ENCODE measurements around the gene TMEM86B. TPM values are rescaled to one million over a fixed set of nuclear protein-coding genes. Genes with fewer than 3 reads are reported as not detected.

TMEM86B gene
- total RNA-seq, 2 experiments from 2014 or later, result 11.7 to 11.8 TPM

- peaks cover 68% of the 10 kb centered on the region for H3K36me3 ChIP-seq (ENCODE audit: insufficient read depth, low read length)
- no peak for DNase-seq
- H3K4me3 ChIP-seq (ENCODE audit: low read length), result no peak overlapping the region
- H3K4me1 ChIP-seq (ENCODE audit: insufficient read depth, low read length), result no peaks in the 10 kb centered on the region
- no peaks in the 10 kb centered on the region for H3K27me3 ChIP-seq (ENCODE audit: control insufficient read depth in 1 of 2, insufficient read depth in 2 of 2, low read length in 2 of 2)
- Mint-ChIP-seq H3K4me3 (no peak overlapping the region), H3K36me3 (ENCODE audit: low read depth) (peaks cover 85% of the 10 kb centered on the region), H3K27ac (no peak overlapping the region), H3K4me1 (ENCODE audit: low read depth) (peaks cover 6% of the 10 kb centered on the region), H3K27me3 (no peaks in the 10 kb centered on the region), H3K9me3 (no peaks in the 10 kb centered on the region)
- ATAC-seq (ENCODE audit: poor library complexity), result no peak
- no peak overlapping the region for H3K27ac ChIP-seq (ENCODE audit: low read depth in 1 of 2, low read length in 2 of 2)
- TF ChIP-seq CTCF (IDR thresholded peaks at IDR 0.05), result no peak
- intact Hi-C loops (cut with DNase I, micrococcal nuclease), result no loop called here
- H3K9me3 ChIP-seq (ENCODE audit: control insufficient read depth in 1 of 2, insufficient read depth in 1 of 2, low read length in 2 of 2), result no peaks in the 10 kb centered on the region
- CTCF ChIA-PET, result no interaction called here
- POLR2A ChIA-PET, result no interaction called here
These were observed 704 bp upstream of the TMEM86B start for GRCh38 chr19:55229145-55229788.

- Mint-ChIP-seq H3K4me3 (no peak overlapping the region), H3K9me3 (no peaks in the 10 kb centered on the region), H3K27ac (no peak overlapping the region), H3K4me1 (ENCODE audit: low read depth) (peaks cover 6% of the 10 kb centered on the region), H3K36me3 (ENCODE audit: low read depth) (peaks cover 72% of the 10 kb centered on the region), H3K27me3 (no peaks in the 10 kb centered on the region)
- H3K27me3 ChIP-seq (ENCODE audit: control insufficient read depth in 1 of 2, insufficient read depth in 2 of 2, low read length in 2 of 2), result no peaks in the 10 kb centered on the region
- peaks cover 58% of the 10 kb centered on the region for H3K36me3 ChIP-seq (ENCODE audit: insufficient read depth, low read length)
- H3K9me3 ChIP-seq (ENCODE audit: control insufficient read depth in 1 of 2, insufficient read depth in 1 of 2, low read length in 2 of 2), result peaks cover 0 to 4% of the 10 kb centered on the region in 2 experiments
- CTCF ChIA-PET, result no interaction called here
- H3K4me3 ChIP-seq (ENCODE audit: low read length), result no peak overlapping the region
- no peaks in the 10 kb centered on the region for H3K4me1 ChIP-seq (ENCODE audit: insufficient read depth, low read length)
- DNase-seq, result no peak
- intact Hi-C loops (cut with DNase I, micrococcal nuclease), result no loop called here
- POLR2A ChIA-PET, result interaction anchor here (1.6 kb wide), 1 partner anchor 26 kb away, joined by 6 read pairs; no protein-coding TSS in a partner anchor
- no peak for ATAC-seq (ENCODE audit: poor library complexity)
- no peak for TF ChIP-seq CTCF (IDR thresholded peaks at IDR 0.05)
- H3K27ac ChIP-seq (ENCODE audit: low read depth in 1 of 2, low read length in 2 of 2), result no peak overlapping the region
These were observed 560 bp downstream of the TMEM86B start for GRCh38 chr19:55228015-55228391.

- Histone ChIP-seq H3K27ac (ENCODE audit: low read depth in 1 of 2, low read length in 2 of 2) (no peak overlapping the region), H3K4me1 (ENCODE audit: insufficient read depth, low read length) (no peaks in the 10 kb centered on the region), H3K36me3 (ENCODE audit: insufficient read depth, low read length) (peaks cover 53% of the 10 kb centered on the region), H3K4me3 (ENCODE audit: low read length) (no peak overlapping the region), H3K27me3 (ENCODE audit: control insufficient read depth in 1 of 2, insufficient read depth in 2 of 2, low read length in 2 of 2) (no peaks in the 10 kb centered on the region), H3K9me3 (ENCODE audit: control insufficient read depth in 1 of 2, insufficient read depth in 1 of 2, low read length in 2 of 2) (peaks cover 0 to 4% of the 10 kb centered on the region in 2 experiments)
- H3K4me1 Mint-ChIP-seq (ENCODE audit: low read depth), result peaks cover 6% of the 10 kb centered on the region
- ATAC-seq (ENCODE audit: poor library complexity) (no peak), DNase-seq (no peak)
- H3K9me3 Mint-ChIP-seq, result no peaks in the 10 kb centered on the region
- H3K36me3 Mint-ChIP-seq (ENCODE audit: low read depth), result peaks cover 67% of the 10 kb centered on the region
- no peak for TF ChIP-seq CTCF (IDR thresholded peaks at IDR 0.05)
- no peaks in the 10 kb centered on the region for H3K27me3 Mint-ChIP-seq
- intact Hi-C loops (cut with DNase I, micrococcal nuclease), result no loop called here
- ChIA-PET POLR2A (interaction anchor here (1.6 kb wide), 1 partner anchor 27 kb away, joined by 6 read pairs; no protein-coding TSS in a partner anchor), CTCF (no interaction called here)
- no peak overlapping the region for H3K4me3 Mint-ChIP-seq
- no peak overlapping the region for H3K27ac Mint-ChIP-seq
These were observed 1.1 kb downstream of the TMEM86B start for GRCh38 chr19:55227241-55228014.
